Breast epithelium (tissue), 4 donors: ENCODE measurements around the gene RIPK3. TPM values are rescaled to one million over a fixed set of nuclear protein-coding genes. Genes with fewer than 3 reads are reported as not detected.
A peak's percentile ranks its signal among the peaks of the same experiment; 100 is the strongest.

Experiments
- DNase-seq, 2 donors: peaks; one replicate each; pipeline ENCODE4 v3.0.0-alpha.2; 2019; ENCODE audit warnings: low spot score in 2 of 2
- H3K27ac ChIP-seq, 2 donors: fragments of 200-600 bp; sonication (generic) in 1 of 2; one replicate each; pipeline ENCODE4 v1.5.1; 2016 to 2019; ENCODE audit warnings: mild to moderate bottlenecking in 1 of 2
- H3K27me3 ChIP-seq, 2 donors: fragments of 200-600 bp; sonication (generic) in 1 of 2; one replicate each; pipeline versions ENCODE4 v1.5.1 to v1.6.0; 2017 to 2019; ENCODE audit warnings: control low read depth in 1 of 2, mild to moderate bottlenecking in 1 of 2
- H3K36me3 ChIP-seq: fragments of 200-600 bp; one replicate; pipeline ENCODE4 v1.5.1; 2019
- H3K4me1 ChIP-seq, 2 donors: fragments of 200-600 bp; sonication (generic); one replicate each; pipeline ENCODE4 v1.5.1; 2016 to 2019; ENCODE audit warnings: control low read depth in 1 of 2
- H3K4me3 ChIP-seq, 3 donors: fragments of 200-600 bp; sonication (generic); 1 replicate in 2 of 3; 2 replicates in 1 of 3; pipeline ENCODE4 v1.5.1; 2016 to 2019; ENCODE audit warnings: mild to moderate bottlenecking in 3 of 3, moderate library complexity in 2 of 3
- H3K9me3 ChIP-seq, 2 donors: fragments of 200-600 bp; sonication (generic) in 1 of 2; one replicate each; pipeline ENCODE4 v1.5.1; 2016 to 2019; ENCODE audit warnings: control low read depth in 1 of 2
- POLR2A ChIP-seq: fragments of 450-650 bp; IDR thresholded peaks from one replicate; pipeline ENCODE4 v1.6.1; 2016; ENCODE audit warnings: antibody characterized with exemption, mild to moderate bottlenecking, moderate library complexity
- POLR2AphosphoS5 ChIP-seq, 3 donors: sonication (generic); formaldehyde crosslinking; IDR thresholded peaks; one replicate each; pipeline ENCODE4 v1.6.1; 2017; ENCODE audit warnings: antibody characterized with exemption in 3 of 3
- intact Hi-C: fragments of 100-400 bp; cut with DNase I; formaldehyde crosslinking; loops from one replicate; pipeline ENCODE4 v1.15.1; 2023; ENCODE audit warnings: low total_unique reads
- total RNA-seq, 3 donors: library from RNA; depleted of rRNA; stranded (reverse); fragments of >200 nt; gene quantifications; one replicate each; pipeline ENCODE4 v1.1.0, GENCODE V29; 2016
- TF ChIP-seq, protein P1 (sequence below), 3 donors: fragments of 450-650 bp; IDR thresholded peaks; one replicate each; pipeline ENCODE4 v1.5.1; 2016 to 2017; ENCODE audit warnings: antibody characterized with exemption in 3 of 3, mild to moderate bottlenecking in 3 of 3, moderate library complexity in 3 of 3

The RIPK3 gene
- total RNA-seq, 3 donors from 2014 or later, result 10.7 to 13.4 (median 12.0) TPM

- intact Hi-C loops, result loop anchor here (5.0 kb wide), 1 partner anchor 34 kb away; no protein-coding TSS in a partner anchor
- TF ChIP-seq POLR2A (no peak), POLR2AphosphoS5 (IDR thresholded peaks at IDR 0.05) (peak in 2 of 3 donors; percentile 79 to 87)
- TF ChIP-seq, protein P1, sequence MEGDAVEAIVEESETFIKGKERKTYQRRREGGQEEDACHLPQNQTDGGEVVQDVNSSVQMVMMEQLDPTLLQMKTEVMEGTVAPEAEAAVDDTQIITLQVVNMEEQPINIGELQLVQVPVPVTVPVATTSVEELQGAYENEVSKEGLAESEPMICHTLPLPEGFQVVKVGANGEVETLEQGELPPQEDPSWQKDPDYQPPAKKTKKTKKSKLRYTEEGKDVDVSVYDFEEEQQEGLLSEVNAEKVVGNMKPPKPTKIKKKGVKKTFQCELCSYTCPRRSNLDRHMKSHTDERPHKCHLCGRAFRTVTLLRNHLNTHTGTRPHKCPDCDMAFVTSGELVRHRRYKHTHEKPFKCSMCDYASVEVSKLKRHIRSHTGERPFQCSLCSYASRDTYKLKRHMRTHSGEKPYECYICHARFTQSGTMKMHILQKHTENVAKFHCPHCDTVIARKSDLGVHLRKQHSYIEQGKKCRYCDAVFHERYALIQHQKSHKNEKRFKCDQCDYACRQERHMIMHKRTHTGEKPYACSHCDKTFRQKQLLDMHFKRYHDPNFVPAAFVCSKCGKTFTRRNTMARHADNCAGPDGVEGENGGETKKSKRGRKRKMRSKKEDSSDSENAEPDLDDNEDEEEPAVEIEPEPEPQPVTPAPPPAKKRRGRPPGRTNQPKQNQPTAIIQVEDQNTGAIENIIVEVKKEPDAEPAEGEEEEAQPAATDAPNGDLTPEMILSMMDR (IDR thresholded peaks at IDR 0.05), result no peak
- Histone ChIP-seq H3K27me3 (no peaks in the 10 kb centered on the region), H3K36me3 (no peaks in the 10 kb centered on the region), H3K27ac (peak overlapping the region; percentile 93), H3K9me3 (no peaks in the 10 kb centered on the region), H3K4me3 (peak overlapping the region; percentile 65 to 84 (median 67)), H3K4me1 (peaks cover 4 to 5% of the 10 kb centered on the region in 2 donors)
- no peak for DNase-seq
Observed at GRCh38 chr14:24366413-24366720, 26.6 kb upstream of the RIPK3 start.

DNA sequence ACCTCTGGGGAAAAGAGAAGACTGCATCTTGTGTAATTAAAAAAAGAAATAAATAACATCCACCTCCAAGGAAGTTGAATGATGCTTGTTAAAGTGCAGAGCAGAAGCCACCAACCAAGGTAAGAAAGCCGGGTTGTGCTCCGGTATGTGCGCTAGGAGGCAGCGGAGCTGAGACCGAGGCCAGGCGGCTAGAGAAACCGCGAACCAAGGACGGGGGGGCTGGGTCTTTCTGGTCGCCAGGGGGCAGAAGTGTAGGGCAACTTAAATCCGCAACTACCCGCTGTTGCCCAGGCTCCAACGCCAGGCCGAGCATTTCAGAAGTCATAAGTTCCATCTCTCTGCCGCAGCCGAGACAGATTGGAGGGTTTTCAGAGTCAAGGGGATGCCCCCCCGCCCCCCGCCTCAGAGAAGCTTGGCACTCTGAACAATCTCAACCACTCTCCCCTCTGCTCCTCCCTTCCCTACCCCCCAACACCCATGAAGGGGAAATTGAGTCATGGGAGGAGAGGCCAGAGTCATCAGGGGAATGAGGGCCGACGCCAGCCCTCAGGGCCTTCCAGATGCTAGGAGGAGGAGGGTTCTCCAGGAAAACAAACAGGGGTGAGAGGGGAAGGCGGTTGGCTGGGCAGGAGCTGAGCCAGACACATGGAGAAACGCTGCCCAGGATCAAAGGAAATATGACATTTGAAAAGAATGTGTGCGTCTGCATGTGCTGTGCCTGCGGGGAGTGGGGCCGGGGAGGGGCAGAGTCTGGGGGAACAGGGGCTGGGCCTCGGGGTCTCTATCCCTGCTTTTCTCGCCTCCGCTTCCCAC, 26.0 kb upstream of the RIPK3 start:
- no peaks in the 10 kb centered on the region for H3K27me3 ChIP-seq
- TF ChIP-seq POLR2A (no peak), POLR2AphosphoS5 (IDR thresholded peaks at IDR 0.05) (peak in 2 of 3 donors; percentile 44 to 48)
- TF ChIP-seq, protein P1 (IDR thresholded peaks at IDR 0.05), result peak; percentile 76 to 94 (median 89)
- no peaks in the 10 kb centered on the region for H3K36me3 ChIP-seq
- intact Hi-C loops, result loop anchor here (5.0 kb wide), 1 partner anchor 34 kb away; no protein-coding TSS in a partner anchor
- DNase-seq, result peak; percentile 85 to 90
- peaks cover 4 to 5% of the 10 kb centered on the region in 2 donors for H3K4me1 ChIP-seq
- peak overlapping the region; percentile 65 to 84 (median 67) for H3K4me3 ChIP-seq
- peak overlapping the region; percentile 93 for H3K27ac ChIP-seq
- H3K9me3 ChIP-seq, result no peaks in the 10 kb centered on the region

- peak overlapping the region; percentile 93 for H3K27ac ChIP-seq
- TF ChIP-seq POLR2AphosphoS5 (IDR thresholded peaks at IDR 0.05) (no peak), POLR2A (no peak)
- TF ChIP-seq, protein P1 (IDR thresholded peaks at IDR 0.05), result no peak
- H3K4me1 ChIP-seq, result peaks cover 4 to 5% of the 10 kb centered on the region in 2 donors
Observed at GRCh38 chr14:24364841-24365240, 25.1 kb upstream of the RIPK3 start.

DNA sequence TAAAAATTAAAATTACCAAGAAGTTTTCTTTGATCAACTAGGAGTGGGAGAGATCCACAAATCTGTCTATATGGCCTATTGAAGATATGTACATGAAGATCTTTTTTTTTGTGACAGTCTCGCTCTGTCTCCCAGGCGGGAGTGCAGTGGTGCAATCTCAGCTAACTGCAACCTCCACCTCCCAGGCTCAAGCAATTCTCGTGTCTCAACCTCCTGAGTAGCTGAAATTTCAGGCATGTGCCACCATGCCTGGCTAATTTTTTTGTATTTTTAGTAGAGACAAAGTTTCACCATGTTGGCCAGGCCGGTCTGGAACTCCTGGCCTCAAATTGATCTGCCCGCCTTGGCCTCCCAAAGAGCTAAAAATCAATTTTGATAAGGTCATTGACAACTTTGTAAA, 23.6 kb upstream of the RIPK3 start:
- DNase-seq, result no peak
- H3K4me3 ChIP-seq, result no peak overlapping the region
- H3K36me3 ChIP-seq, result no peaks in the 10 kb centered on the region
- intact Hi-C loops, result no loop called here
- TF ChIP-seq, protein P1 (IDR thresholded peaks at IDR 0.05), result no peak
- TF ChIP-seq POLR2A (no peak), POLR2AphosphoS5 (IDR thresholded peaks at IDR 0.05) (no peak)
- H3K4me1 ChIP-seq, result peaks cover 4 to 5% of the 10 kb centered on the region in 2 donors
- H3K27ac ChIP-seq, result no peak overlapping the region
- no peaks in the 10 kb centered on the region for H3K9me3 ChIP-seq
- H3K27me3 ChIP-seq, result no peaks in the 10 kb centered on the region

More at GRCh38 chr14:24364841-24365240, 25.1 kb upstream of the RIPK3 start:
- H3K4me3 ChIP-seq, result no peak overlapping the region
- no peaks in the 10 kb centered on the region for H3K27me3 ChIP-seq
- H3K36me3 ChIP-seq, result no peaks in the 10 kb centered on the region
- DNase-seq, result no peak
- no peaks in the 10 kb centered on the region for H3K9me3 ChIP-seq
- intact Hi-C loops, result loop anchor here (5.0 kb wide), 1 partner anchor 33 kb away; no protein-coding TSS in a partner anchor
